Activated T-cell treated with anti-CD3 and anti-CD28 coated beads for 48 hours (primary cell): ENCODE results near the gene NPTXR.
"Not testable (repeated sequence)": the region's sequence is repeated elsewhere in the genome, so short reads cannot be mapped to it uniquely, and the experiment has no call there.

ENCODE experiments used
- DNase-seq: peaks from one replicate; pipeline ENCODE4 v3.0.0-alpha.2; 2020; ENCODE audit warnings: low read depth

The NPTXR gene

GRCh38 chr22:38830845-38831108 lies 13.1 kb downstream of the NPTXR start:
- DNase-seq: no peak

GRCh38 chr22:38830026-38830844 lies 13.6 kb downstream of the NPTXR start:
- DNase-seq: no peak

GRCh38 chr22:38829485-38829884 lies 14.3 kb downstream of the NPTXR start:
- no peak for DNase-seq

DNA sequence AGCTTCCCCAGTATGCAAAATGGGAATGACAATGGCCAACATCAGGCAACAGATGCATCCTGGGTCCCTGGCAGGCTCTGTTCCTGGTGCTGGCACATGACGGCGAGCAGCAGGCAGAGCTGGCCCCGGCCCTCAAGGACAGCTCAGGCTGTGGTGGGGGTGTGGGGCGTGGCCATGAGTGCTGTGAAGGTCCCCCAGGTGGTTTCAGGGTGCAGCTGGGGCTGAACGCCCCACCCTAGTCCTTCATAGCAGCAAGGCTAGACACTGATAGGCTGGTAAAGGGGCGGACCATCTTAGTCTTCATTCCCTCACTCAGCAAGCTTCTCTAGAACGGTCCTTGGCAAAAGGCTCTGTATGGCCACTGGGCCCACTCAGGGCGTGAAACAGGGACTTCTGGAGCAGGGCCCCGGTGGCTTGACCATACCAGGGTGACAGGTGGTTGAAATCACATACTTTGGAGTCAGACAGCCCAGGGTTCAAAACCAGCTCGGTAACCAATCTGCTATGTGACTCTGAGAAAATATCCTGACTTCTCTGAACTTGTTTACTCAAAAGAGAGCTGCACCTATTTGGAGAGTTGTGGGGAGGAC lies 15.1 kb downstream of the NPTXR start:
- no peak for DNase-seq

GRCh38 chr22:38828191-38828590 lies 15.6 kb downstream of the NPTXR start:
- no peak for DNase-seq

DNA sequence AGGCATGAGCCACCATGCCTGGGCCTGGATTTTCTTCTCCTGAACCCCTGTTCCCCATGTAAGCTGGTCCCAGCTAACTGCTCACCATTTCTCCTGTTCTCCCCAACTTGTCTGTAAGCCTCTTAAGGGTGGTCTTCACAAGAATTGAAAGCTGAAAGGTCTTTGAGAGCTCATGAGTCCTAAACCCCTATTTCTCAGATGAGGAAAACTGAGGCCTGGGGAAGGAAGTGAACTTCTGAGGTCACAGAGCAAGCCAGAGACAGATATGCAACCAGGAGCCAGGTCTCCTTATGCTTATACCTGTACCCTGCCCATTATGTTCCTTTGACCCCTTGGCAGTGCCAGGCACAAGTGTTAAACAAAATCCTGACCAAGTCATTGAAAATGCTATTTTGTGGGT lies 16.3 kb downstream of the NPTXR start:
- DNase-seq: no peak

DNA sequence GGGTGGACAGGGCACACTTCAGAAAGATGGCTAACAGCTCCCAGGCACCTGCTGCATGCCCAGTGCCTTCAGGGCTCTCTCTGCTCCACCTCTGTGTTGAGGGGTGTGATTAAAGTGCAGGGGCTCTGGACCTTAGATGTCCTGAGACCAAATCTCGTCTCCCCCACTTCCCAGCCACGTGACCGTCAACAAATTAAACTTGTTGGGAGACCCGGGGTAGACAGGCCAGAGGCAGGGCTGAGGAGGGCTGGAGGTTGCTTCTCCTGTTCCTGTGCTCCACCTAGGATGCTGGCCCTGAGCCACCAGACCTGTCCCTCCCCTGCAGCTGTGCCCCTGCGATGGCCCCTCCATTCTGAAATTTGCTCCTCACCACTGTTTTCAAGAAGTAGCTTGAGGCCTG lies 17.0 kb downstream of the NPTXR start:
- no peak for DNase-seq

DNA sequence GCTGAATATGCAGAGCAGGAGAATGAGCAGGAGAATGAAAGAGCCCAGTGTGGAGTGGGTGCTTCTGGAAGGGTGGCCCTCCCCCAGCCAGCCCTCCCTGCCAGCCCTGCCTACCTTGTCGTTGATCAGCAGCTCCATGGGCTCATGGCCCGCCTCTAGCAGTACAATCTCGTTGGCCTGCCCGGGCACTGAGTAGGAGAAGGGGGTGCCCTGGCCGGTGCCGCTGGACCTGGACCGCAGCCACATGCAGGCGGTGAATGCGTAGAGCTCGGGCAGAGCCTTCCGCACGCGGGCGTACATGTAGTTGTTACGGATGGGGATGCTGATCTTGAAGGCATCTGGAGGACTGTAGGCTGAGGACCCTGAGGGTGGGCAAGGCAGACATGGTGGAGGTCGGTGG lies 17.4 kb downstream of the NPTXR start:
- no peak for DNase-seq

- DNase-seq: peak; percentile 21
Observed at GRCh38 chr22:38824585-38824984, 19.2 kb downstream of the NPTXR start.

DNA sequence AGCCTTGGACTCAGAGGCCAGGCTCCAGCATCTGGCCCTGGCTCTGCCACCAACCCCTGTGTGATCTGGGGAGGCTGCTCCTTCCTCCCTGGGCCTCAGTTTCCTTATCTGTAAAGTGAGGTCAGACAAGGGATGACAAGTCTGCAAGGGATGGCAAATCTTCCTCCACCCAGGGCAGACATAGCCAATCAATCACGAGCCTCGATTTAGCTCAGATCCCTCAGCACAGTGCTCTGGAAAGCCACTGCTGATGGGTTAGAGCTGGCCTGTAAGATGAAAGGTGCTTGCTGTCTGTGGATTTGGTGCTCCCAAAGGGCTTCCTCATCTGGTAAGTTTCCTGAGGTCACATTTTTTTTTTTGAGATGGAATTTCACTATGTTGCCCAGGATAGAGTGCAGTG lies 20.2 kb downstream of the NPTXR start:
- no peak for DNase-seq

- no peak for DNase-seq
Observed at GRCh38 chr22:38823076-38823475, 20.8 kb downstream of the NPTXR start.

DNA sequence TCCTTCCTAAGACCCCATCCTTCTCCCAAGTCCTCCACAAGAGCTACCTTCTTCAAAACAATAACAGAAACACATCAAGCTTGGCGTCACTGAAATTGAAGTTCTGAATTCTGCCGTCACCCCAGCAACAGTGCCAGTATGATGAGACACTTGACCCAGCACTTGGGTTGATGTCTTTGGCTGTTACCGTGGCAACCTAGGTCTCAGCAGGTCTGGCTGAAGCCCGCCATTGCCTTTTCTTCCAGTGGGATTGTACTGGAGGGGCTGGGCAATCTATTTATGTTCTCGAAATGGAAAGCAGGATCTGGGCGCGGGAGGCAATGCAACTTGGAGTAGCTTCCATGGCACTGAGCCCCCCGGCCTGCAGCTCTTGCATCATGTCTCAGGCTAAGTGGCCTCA lies 23.8 kb downstream of the NPTXR start:
- no peak for DNase-seq

GRCh38 chr22:38819387-38819940 lies 24.4 kb downstream of the NPTXR start:
- DNase-seq: no peak

DNA sequence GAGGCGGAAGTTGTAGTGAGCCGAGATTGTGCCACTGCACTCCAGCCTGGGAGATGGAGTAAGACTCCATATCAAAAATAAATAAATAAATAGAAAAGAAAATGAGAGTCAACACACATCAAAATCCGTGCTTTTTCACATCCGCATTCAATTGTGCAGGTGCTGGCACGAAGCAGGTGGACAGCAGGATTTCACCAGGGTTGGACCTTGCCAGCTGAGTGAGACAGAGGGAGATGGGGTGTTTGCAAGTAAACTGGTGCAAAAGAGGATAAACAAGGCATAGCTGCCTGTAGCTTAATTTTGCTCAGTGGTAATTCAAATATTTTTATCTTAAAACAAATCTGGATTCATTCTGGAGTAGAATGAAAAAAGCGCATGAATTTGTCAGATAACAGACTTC lies 26.6 kb downstream of the NPTXR start:
- no peak for DNase-seq

DNA sequence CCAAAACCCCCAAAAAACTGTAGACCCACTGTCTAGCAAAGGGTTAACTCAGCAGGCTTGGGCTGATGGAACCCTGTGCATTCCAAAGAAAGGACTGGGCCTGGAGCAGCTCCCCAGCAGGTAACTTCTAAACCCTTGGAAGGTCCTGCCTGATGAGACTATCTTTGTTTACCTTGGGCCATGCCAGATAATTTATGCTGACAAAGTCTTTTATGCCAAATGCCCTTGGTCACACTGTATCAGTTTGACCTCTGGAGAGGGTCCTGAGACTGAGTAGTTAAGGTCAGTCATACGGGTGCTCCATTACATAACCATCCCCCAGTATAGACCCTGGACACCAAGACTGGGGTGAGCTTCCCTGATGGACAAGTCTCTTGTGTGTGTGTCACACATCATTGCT lies 28.0 kb downstream of the NPTXR start:
- DNase-seq: no peak

GRCh38 chr22:38811241-38811640 lies 32.6 kb downstream of the NPTXR start:
- no peak for DNase-seq

DNA sequence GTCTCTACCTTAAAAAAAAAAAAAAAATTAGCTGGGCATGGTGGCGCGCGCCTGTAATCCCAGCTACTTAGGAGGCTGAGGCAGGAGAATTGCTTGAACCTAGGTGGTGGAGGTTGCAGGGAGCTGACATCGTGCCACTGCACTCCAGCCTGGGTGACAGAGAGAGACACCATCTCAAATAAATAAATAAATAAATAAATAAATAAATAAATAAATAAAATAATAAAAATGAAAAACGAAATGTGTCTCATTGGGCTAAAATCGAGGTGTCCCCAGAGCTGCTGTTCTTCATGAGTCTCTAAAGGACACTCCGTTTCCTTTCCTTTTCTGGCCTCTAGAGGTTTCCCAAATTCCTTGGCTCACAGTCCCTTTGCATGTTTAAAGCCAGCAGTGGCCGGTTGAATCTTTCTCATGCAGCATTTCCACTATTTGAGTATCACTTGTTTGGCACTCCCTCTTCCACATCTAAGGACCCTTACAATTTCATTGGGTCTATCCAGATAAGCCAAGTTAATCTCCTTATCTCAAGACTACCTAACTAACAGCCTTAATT lies 38.7 kb downstream of the NPTXR start:
- DNase-seq: not testable (repeated sequence)

GRCh38 chr22:38802671-38803121 lies 41.1 kb downstream of the NPTXR start:
- DNase-seq: no peak

DNA sequence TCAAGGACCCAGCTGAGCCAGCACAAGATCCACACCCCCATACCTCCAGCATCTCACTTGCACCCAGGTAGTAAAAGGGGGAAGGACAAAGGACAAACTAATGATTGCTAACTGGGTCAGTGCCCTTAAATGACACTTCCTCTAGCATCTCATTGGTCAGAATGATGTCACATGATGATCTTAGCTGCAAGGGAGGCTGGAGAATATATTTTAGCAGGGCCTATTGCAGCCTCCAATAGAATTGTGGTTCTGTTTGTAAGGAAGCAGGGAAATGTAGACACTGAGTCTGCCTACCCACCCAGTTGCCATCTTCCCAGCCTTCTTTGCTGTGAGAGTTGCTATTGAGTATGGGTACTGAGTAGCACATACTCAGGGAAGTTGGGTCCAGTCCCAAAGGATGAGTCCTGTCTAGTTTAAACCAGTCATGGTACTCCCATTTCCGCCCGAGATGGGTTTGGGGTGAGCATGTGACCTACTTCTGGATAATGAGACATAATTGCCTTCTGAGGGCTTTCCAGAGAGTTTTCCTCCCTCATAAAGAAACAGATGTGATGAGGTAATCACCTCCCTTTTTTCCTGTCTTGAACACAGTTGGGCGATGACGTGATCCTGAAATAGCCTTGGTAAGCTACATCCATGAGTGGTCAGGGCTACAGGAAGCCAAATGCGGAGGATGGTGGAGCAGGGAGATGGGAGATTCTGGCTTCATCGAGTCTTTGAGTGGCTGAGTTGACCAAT lies 44.4 kb downstream of the NPTXR start:
- DNase-seq: no peak

GRCh38 chr22:38798496-38798895 lies 45.3 kb downstream of the NPTXR start:
- DNase-seq: no peak

- no peak for DNase-seq
Observed at GRCh38 chr22:38796262-38796957, 47.4 kb downstream of the NPTXR start.

DNA sequence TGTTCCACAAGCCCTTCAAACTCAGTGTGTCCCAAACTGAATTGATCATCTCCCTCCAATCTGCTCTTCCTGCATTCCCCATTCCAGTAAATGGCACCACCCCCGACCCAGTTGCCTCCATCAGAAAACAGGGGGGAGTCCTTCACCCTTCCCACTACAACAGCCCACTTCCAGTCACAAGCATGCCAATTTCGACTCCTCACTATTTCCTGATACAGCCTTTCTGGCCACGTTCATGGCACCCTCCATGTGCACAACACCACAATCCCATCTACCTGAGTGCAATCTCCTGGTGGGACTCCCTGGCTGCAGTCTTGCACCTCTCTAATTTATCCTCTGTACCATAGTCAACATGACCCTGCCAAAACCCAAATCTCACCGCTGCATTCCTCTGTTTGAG lies 48.3 kb downstream of the NPTXR start:
- no peak for DNase-seq
